PC-9 (cell line): Measurements from ENCODE around the gene CYFIP1. TPM values are rescaled to one million over a fixed set of nuclear protein-coding genes. Genes with fewer than 3 reads are reported as not detected.

Experiments
- BruUV-seq: library from RNA; stranded (reverse); fragments of 400-500 nt; replicated peaks from 2 replicates; lab custom pipeline; 2021; lab: Mats Ljungman, UMichigan
- CTCF ChIA-PET: fragments of 300-600 bp; sonication (Branson Sonifier 250); formaldehyde crosslinking; loops from one replicate; lab custom pipeline; 2022; ENCODE audit warnings: antibody characterized with exemption; lab: Charles Lee
- POLR2A ChIA-PET: fragments of 300-600 bp; sonication (Branson Sonifier 250); formaldehyde crosslinking; loops from one replicate; lab custom pipeline; 2022; ENCODE audit warnings: antibody characterized with exemption; ENCODE audit not compliant: unreplicated experiment; lab: Charles Lee
- DNase-seq, 2 experiments: peaks; one replicate each; pipeline versions ENCODE4 v3.0.0 to v3.0.0-alpha.2; 2015 to 2022; ENCODE audit warnings: mixed read lengths in 1 of 2
- H2AFZ ChIP-seq: fragments of 200-600 bp; sonication (generic); 2 replicates; pipeline ENCODE4 v1.8.1; 2017; ENCODE audit warnings: antibody characterized with exemption
- H3F3A ChIP-seq: fragments of 200-600 bp; sonication (generic); 2 replicates; pipeline ENCODE4 v1.8.1; 2017; ENCODE audit warnings: antibody characterized with exemption, mild to moderate bottlenecking, low read depth; ENCODE audit not compliant: insufficient read depth
- H3K27ac ChIP-seq: fragments of 200-600 bp; sonication (generic); 2 replicates; pipeline ENCODE4 v1.6.1; 2016; ENCODE audit warnings: mixed run types
- H3K27me3 ChIP-seq: fragments of 200-600 bp; sonication (generic); 2 replicates; pipeline ENCODE4 v1.6.1; 2016; ENCODE audit warnings: low read depth, mixed run types; ENCODE audit not compliant: insufficient read depth
- H3K36me3 ChIP-seq: fragments of 200-600 bp; sonication (generic); 2 replicates; pipeline ENCODE4 v1.6.1; 2016; ENCODE audit warnings: low read depth, mixed run types
- H3K4me1 ChIP-seq: fragments of 200-600 bp; sonication (generic); replicated peaks from 2 replicates; pipeline ENCODE4 v1.6.1; 2016; ENCODE audit warnings: mixed run types; ENCODE audit not compliant: insufficient read depth
- H3K4me2 ChIP-seq: fragments of 200-600 bp; sonication (generic); 2 replicates; pipeline ENCODE4 v1.6.1; 2017; ENCODE audit warnings: mixed run types
- H3K4me3 ChIP-seq: fragments of 200-600 bp; sonication (generic); 2 replicates; pipeline ENCODE4 v1.6.1; 2016; ENCODE audit warnings: mixed run types
- H3K79me2 ChIP-seq: fragments of 200-600 bp; sonication (generic); 2 replicates; pipeline ENCODE4 v1.6.1; 2017; ENCODE audit warnings: low read depth, mixed run types
- H3K9me2 ChIP-seq: fragments of 200-600 bp; sonication (generic); 2 replicates; pipeline ENCODE4 v1.8.1; 2017; ENCODE audit warnings: mild to moderate bottlenecking; ENCODE audit not compliant: insufficient read depth
- H3K9me3 ChIP-seq: fragments of 200-600 bp; sonication (generic); 2 replicates; pipeline ENCODE4 v1.8.1; 2016; ENCODE audit warnings: low read depth; ENCODE audit not compliant: insufficient read depth
- H4K20me1 ChIP-seq: fragments of 200-600 bp; sonication (generic); 2 replicates; pipeline ENCODE4 v1.8.1; 2017; ENCODE audit not compliant: insufficient read depth
- CTCF ChIP-seq: fragments of 200-600 bp; sonication (generic); conservative IDR thresholded peaks from 2 replicates; pipeline ENCODE4 v1.6.1; 2017; ENCODE audit warnings: mixed run types, antibody characterized with exemption, mild to moderate bottlenecking, moderate library complexity
- EZH2 ChIP-seq: fragments of 200-600 bp; sonication (generic); IDR thresholded peaks from 2 replicates; pipeline ENCODE4 v1.8.0; 2017; ENCODE audit warnings: antibody characterized with exemption, low read depth
- intact Hi-C: fragments of 100-400 bp; cut with micrococcal nuclease; formaldehyde crosslinking; loops from one replicate; pipeline ENCODE4 v1.10.0; 2022; ENCODE audit not compliant: unreplicated experiment
- total RNA-seq: library from RNA; stranded (reverse); gene quantifications from 2 replicates; pipeline ENCODE4 v1.2.3, GENCODE V29; 2021

CYFIP1 gene
- total RNA-seq, 1 experiment from 2014 or later: 114 TPM

GRCh38 chr15:22915866-22916515, 64.2 kb downstream of the CYFIP1 start:
- H3K9me2 ChIP-seq: no peaks in the 10 kb centered on the region
- CTCF ChIA-PET: no interaction called here
- H2AFZ ChIP-seq: no peak overlapping the region
- no peak overlapping the region for H3K4me3 ChIP-seq
- H3K4me2 ChIP-seq: no peak overlapping the region
- BruUV-seq: no TSS peak
- no peak overlapping the region for H3K27ac ChIP-seq
- intact Hi-C loops: loop anchor here (2.0 kb wide), 1 partner anchor 21 kb away; no protein-coding TSS in a partner anchor
- H4K20me1 ChIP-seq: no peaks in the 10 kb centered on the region
- TF ChIP-seq CTCF (no peak), EZH2 (no peak)
- H3K36me3 ChIP-seq: no peaks in the 10 kb centered on the region
- H3K27me3 ChIP-seq: no peaks in the 10 kb centered on the region
- H3K4me1 ChIP-seq: no peaks in the 10 kb centered on the region
- no peaks in the 10 kb centered on the region for H3F3A ChIP-seq
- DNase-seq: no peak
- no peaks in the 10 kb centered on the region for H3K79me2 ChIP-seq
- no peaks in the 10 kb centered on the region for H3K9me3 ChIP-seq
- POLR2A ChIA-PET: no interaction called here

GRCh38 chr15:22913646-22914380, 66.4 kb downstream of the CYFIP1 start:
- H3K4me1 ChIP-seq: no peaks in the 10 kb centered on the region
- 0 out of 2 replicates have a peak, but pooled peaks cover 3% of the 10 kb centered on the region for H3K36me3 ChIP-seq
- no peaks in the 10 kb centered on the region for H3K9me2 ChIP-seq
- intact Hi-C loops: loop anchor here (2.0 kb wide), 1 partner anchor 19 kb away; no protein-coding TSS in a partner anchor
- CTCF ChIA-PET: no interaction called here
- H3K4me3 ChIP-seq: no peak overlapping the region
- DNase-seq: no peak
- H4K20me1 ChIP-seq: no peaks in the 10 kb centered on the region
- H3K4me2 ChIP-seq: no peak overlapping the region
- H3F3A ChIP-seq: no peaks in the 10 kb centered on the region
- TF ChIP-seq EZH2: no peak
- TF ChIP-seq CTCF: no peak
- no peak overlapping the region for H2AFZ ChIP-seq
- no peak overlapping the region for H3K27ac ChIP-seq
- POLR2A ChIA-PET: no interaction called here
- H3K9me3 ChIP-seq: no peaks in the 10 kb centered on the region
- no peaks in the 10 kb centered on the region for H3K27me3 ChIP-seq
- no peaks in the 10 kb centered on the region for H3K79me2 ChIP-seq
- BruUV-seq: no TSS peak

- H2AFZ ChIP-seq: no peak overlapping the region
- no peaks in the 10 kb centered on the region for H3K9me3 ChIP-seq
- TF ChIP-seq EZH2: no peak
- TF ChIP-seq CTCF: no peak
- H3K4me3 ChIP-seq: no peak overlapping the region
- intact Hi-C loops: no loop called here
- DNase-seq: no peak
- H3K36me3 ChIP-seq: 0 out of 2 replicates have a peak, but pooled peaks cover 3% of the 10 kb centered on the region
- H3K9me2 ChIP-seq: no peaks in the 10 kb centered on the region
- H3K79me2 ChIP-seq: no peaks in the 10 kb centered on the region
- ChIA-PET POLR2A (no interaction called here), CTCF (no interaction called here)
- no peaks in the 10 kb centered on the region for H4K20me1 ChIP-seq
- no peaks in the 10 kb centered on the region for H3F3A ChIP-seq
- H3K4me2 ChIP-seq: no peak overlapping the region
- BruUV-seq: no TSS peak
- H3K4me1 ChIP-seq: no peaks in the 10 kb centered on the region
- no peaks in the 10 kb centered on the region for H3K27me3 ChIP-seq
- H3K27ac ChIP-seq: no peak overlapping the region
Observed at GRCh38 chr15:22912256-22912655, 67.9 kb downstream of the CYFIP1 start.
